ENCODE results near the gene TEX52. TPM values are rescaled to one million over a fixed set of nuclear protein-coding genes. Genes with fewer than 3 reads are reported as not detected.
A peak's percentile ranks its signal among the peaks of the same experiment; 100 is the strongest.

TEX52 gene
- total and polyA plus RNA-seq, 10 of the 15 experiments (the other 5 are each of a cell fraction or from before 2014, with no cell fraction given) = 0.23 TPM; not detected in 9

- TF ChIP-seq, protein P1, sequence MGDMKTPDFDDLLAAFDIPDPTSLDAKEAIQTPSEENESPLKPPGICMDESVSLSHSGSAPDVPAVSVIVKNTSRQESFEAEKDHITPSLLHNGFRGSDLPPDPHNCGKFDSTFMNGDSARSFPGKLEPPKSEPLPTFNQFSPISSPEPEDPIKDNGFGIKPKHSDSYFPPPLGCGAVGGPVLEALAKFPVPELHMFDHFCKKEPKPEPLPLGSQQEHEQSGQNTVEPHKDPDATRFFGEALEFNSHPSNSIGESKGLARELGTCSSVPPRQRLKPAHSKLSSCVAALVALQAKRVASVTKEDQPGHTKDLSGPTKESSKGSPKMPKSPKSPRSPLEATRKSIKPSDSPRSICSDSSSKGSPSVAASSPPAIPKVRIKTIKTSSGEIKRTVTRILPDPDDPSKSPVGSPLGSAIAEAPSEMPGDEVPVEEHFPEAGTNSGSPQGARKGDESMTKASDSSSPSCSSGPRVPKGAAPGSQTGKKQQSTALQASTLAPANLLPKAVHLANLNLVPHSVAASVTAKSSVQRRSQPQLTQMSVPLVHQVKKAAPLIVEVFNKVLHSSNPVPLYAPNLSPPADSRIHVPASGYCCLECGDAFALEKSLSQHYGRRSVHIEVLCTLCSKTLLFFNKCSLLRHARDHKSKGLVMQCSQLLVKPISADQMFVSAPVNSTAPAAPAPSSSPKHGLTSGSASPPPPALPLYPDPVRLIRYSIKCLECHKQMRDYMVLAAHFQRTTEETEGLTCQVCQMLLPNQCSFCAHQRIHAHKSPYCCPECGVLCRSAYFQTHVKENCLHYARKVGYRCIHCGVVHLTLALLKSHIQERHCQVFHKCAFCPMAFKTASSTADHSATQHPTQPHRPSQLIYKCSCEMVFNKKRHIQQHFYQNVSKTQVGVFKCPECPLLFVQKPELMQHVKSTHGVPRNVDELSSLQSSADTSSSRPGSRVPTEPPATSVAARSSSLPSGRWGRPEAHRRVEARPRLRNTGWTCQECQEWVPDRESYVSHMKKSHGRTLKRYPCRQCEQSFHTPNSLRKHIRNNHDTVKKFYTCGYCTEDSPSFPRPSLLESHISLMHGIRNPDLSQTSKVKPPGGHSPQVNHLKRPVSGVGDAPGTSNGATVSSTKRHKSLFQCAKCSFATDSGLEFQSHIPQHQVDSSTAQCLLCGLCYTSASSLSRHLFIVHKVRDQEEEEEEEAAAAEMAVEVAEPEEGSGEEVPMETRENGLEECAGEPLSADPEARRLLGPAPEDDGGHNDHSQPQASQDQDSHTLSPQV (IDR thresholded peaks at IDR 0.05) = no peak
- TF ChIP-seq STAT1 (conservative IDR thresholded peaks at IDR 0.05) (no peak), TCF3 (IDR thresholded peaks at IDR 0.05; ENCODE audit: borderline replicate concordance, insufficient read depth, low read depth, low read length) (no peak)
These were observed 51.7 kb downstream of the TEX52 start (continued) for GRCh38 chr12:2805143-2805520.

GRCh38 chr12:2804393-2805142 lies 52.3 kb downstream of the TEX52 start:
- no peaks in the 10 kb centered on the region for H3K79me2 ChIP-seq (ENCODE audit: control insufficient read depth, insufficient read depth, low read length)
- ChIA-PET RAD21 (ENCODE audit: unreplicated experiment) (no interaction called here), POLR2A (interaction anchor here (0.7 to 1.2 kb wide), 3 partner anchors 10 kb away, joined by 3 read pairs; partner anchors contain the start of gene FKBP4), CTCF (interaction anchor here (1.2 kb wide), 1 partner anchor 121 kb away, joined by 3 read pairs; no protein-coding TSS in a partner anchor), SMC1A (ENCODE audit: uncharacterized antibody, unreplicated experiment) (no interaction called here)
- peaks cover 14% of the 10 kb centered on the region for H3K4me1 ChIP-seq (ENCODE audit: control insufficient read depth, insufficient read depth, low read length)
- peak overlapping the region; percentile 30; the same call in 1 of the 2 replicates for H3K4me2 ChIP-seq (ENCODE audit: control insufficient read depth, insufficient read depth)
- TF ChIP-seq RUNX3 (IDR thresholded peaks at IDR 0.05; ENCODE audit: low read length) = peak; percentile 70; the same call in 1 of the 2 replicates
- TF ChIP-seq RELB (IDR thresholded peaks at IDR 0.05; ENCODE audit: low read depth) = 0 out of 2 replicates have a peak, but pooled peaks have one; percentile 16
- TF ChIP-seq JUND (IDR thresholded peaks at IDR 0.05; ENCODE audit: low read depth, low read length) = no peak
- peak; percentile 30; the same call in 1 of the 2 replicates for TF ChIP-seq ATF7 (IDR thresholded peaks at IDR 0.05; ENCODE audit: low read depth)
- peak; percentile 82 for ATAC-seq
- peaks cover 20 to 24% of the 10 kb centered on the region in 2 experiments for H3K36me3 ChIP-seq (ENCODE audit: control insufficient read depth in 2 of 2, insufficient read depth in 2 of 2, low read length in 1 of 2)
- H3K27me3 ChIP-seq (replicated peaks in 1 of 2; ENCODE audit: control insufficient read depth in 2 of 2, insufficient read depth in 2 of 2, low read length in 1 of 2) = no peaks in the 10 kb centered on the region
- in situ Hi-C loops (cut with MboI) = no loop called here
- intact Hi-C loops (cut with micrococcal nuclease; ENCODE audit: unreplicated experiment) = no loop called here
- no peak overlapping the region for H3K4me3 ChIP-seq
- H3K9me3 ChIP-seq (replicated peaks; ENCODE audit: control insufficient read depth, insufficient read depth, low read length) = no peaks in the 10 kb centered on the region
- BruUV-seq (replicated peaks) = no TSS peak
- WGBS (ENCODE audit: insufficient coverage, insufficient replicate concordance, low lambda C conversion rate, missing lambda C conversion rate) = 25% methylated on average over 5 of the region's 5 CpGs
- FAIRE-seq = no peak
- no peak overlapping the region; the same call in 1 of the 2 replicates for H3K9ac ChIP-seq (ENCODE audit: control insufficient read depth, insufficient read depth, low read length)
- peak overlapping the region; percentile 64 for H3K27ac ChIP-seq (ENCODE audit: control insufficient read depth, insufficient read depth)
- no peaks in the 10 kb centered on the region for H4K20me1 ChIP-seq (ENCODE audit: control insufficient read depth, insufficient read depth)
- no peak overlapping the region for H2AFZ ChIP-seq (ENCODE audit: control insufficient read depth, low read depth, low read length)
- DNase-seq (ENCODE audit: low read depth, low spot score) = no peak
